Astrocyte (in vitro differentiated cells and primary cell): ENCODE measurements around the gene MICAL3.

Experiments used
- CTCF ChIP-seq: IDR thresholded peaks from 2 replicates; pipeline ENCODE4 v1.5.1; 2011; ENCODE audit warnings: low read depth, mild to moderate bottlenecking, inconsistent platforms, low read length, moderate library complexity; ENCODE audit not compliant: insufficient read depth
- EZH2 ChIP-seq: IDR thresholded peaks from 2 replicates; pipeline ENCODE4 v1.6.1; 2012; ENCODE audit warnings: mild to moderate bottlenecking, low read length, inconsistent platforms; ENCODE audit not compliant: insufficient read depth

GRCh38 chr22:17875631-17876030 lies 148.7 kb downstream of the MICAL3 start:
- TF ChIP-seq CTCF (no peak), EZH2 (no peak)
